GM19372 (cell line): ENCODE measurements around the gene CNOT3.
"Not testable (repeated sequence)": the region's sequence is repeated elsewhere in the genome, so short reads cannot be mapped to it uniquely, and the experiment has no call there.

Experiments
- ATAC-seq: cut with Tn5 transposase; IDR thresholded peaks from one replicate; pipeline ENCODE4 v1.9.1; 2021; ENCODE audit warnings: mild to moderate bottlenecking, low read depth, moderate library complexity; ENCODE audit not compliant: unreplicated experiment

Gene CNOT3

GRCh38 chr19:54189735-54190502 is 52.4 kb downstream of the CNOT3 start:
- ATAC-seq, result peak; percentile 42

- ATAC-seq, result peak; percentile 45
These were observed 53.0 kb downstream of the CNOT3 start for GRCh38 chr19:54190503-54191010.

GRCh38 chr19:54191011-54191810 is 53.6 kb downstream of the CNOT3 start, which contains the start of gene TSEN34:
Gene TSEN34, plus strand, starts transcription at chr19:54191308. Its CDS starts 57 bp downstream, at chr19:54191365.
- peak; percentile 23 for ATAC-seq

- ATAC-seq, result no peak
These were observed 54.4 kb downstream of the CNOT3 start for GRCh38 chr19:54191811-54192453.

- no peak for ATAC-seq
These were observed 55.4 kb downstream of the CNOT3 start for GRCh38 chr19:54193011-54193410.

- ATAC-seq, result not testable (repeated sequence)
These were observed 56.9 kb downstream of the CNOT3 start for GRCh38 chr19:54194463-54194862.

- no peak for ATAC-seq
These were observed 59.0 kb downstream of the CNOT3 start for GRCh38 chr19:54196536-54196935.

- no peak for ATAC-seq
These were observed 59.6 kb downstream of the CNOT3 start for GRCh38 chr19:54197121-54197520.

- no peak for ATAC-seq
These were observed 61.8 kb downstream of the CNOT3 start for GRCh38 chr19:54199401-54199800.

GRCh38 chr19:54201172-54201701 is 63.7 kb downstream of the CNOT3 start:
- ATAC-seq, result peak; percentile 2

GRCh38 chr19:54201980-54202379 is 64.4 kb downstream of the CNOT3 start:
- ATAC-seq, result no peak

GRCh38 chr19:54203151-54203611 is 65.6 kb downstream of the CNOT3 start:
- no peak for ATAC-seq

GRCh38 chr19:54204767-54205468 is 67.4 kb downstream of the CNOT3 start:
- ATAC-seq, result no peak
